ENCODE measurements around the gene TRMT112. TPM values are rescaled to one million over a fixed set of nuclear protein-coding genes. Genes with fewer than 3 reads are reported as not detected.
"Not testable (repeated sequence)": the region's sequence is repeated elsewhere in the genome, so short reads cannot be mapped to it uniquely, and the experiment has no call there.

Gene TRMT112
- total RNA-seq, 2 donors from 2014 or later, result 170 to 223 TPM

GRCh38 chr11:64313491-64314145 is 3.7 kb downstream of the TRMT112 start:
- Histone ChIP-seq H3K9me3 (no peaks in the 10 kb centered on the region), H3K4me1 (peaks cover 12% of the 10 kb centered on the region), H3K4me3 (no peak overlapping the region), H3K27ac (peak overlapping the region in 2 of 4 donors; percentile 8 to 43), H3K36me3 (replicated peaks in 1 of 2; ENCODE audit: insufficient read depth in 1 of 2, low read depth in 2 of 2) (peaks cover 0 to 3% of the 10 kb centered on the region in 2 donors), H3K27me3 (no peaks in the 10 kb centered on the region)
- WGBS, 2 donors, result 88 to 91% methylated on average over 10 to 13 of the region's 18 CpGs
- DNase-seq (no peak), ATAC-seq (no peak)
- intact Hi-C loops (cut with DNase I), result no loop called here
- TF ChIP-seq CTCF (IDR thresholded peaks at IDR 0.05) (no peak), POLR2A (IDR thresholded peaks at IDR 0.05) (no peak)

- no peak for DNase-seq
- Histone ChIP-seq H3K36me3 (replicated peaks in 1 of 2; ENCODE audit: insufficient read depth in 1 of 2, low read depth in 2 of 2) (peaks cover 0 to 3% of the 10 kb centered on the region in 2 donors), H3K9me3 (no peaks in the 10 kb centered on the region), H3K4me3 (no peak overlapping the region), H3K27ac (peak overlapping the region in 1 of 4 donors; percentile 10), H3K4me1 (peaks cover 12% of the 10 kb centered on the region), H3K27me3 (no peaks in the 10 kb centered on the region)
- intact Hi-C loops (cut with DNase I), result no loop called here
- ATAC-seq, result no peak
- TF ChIP-seq POLR2A (IDR thresholded peaks at IDR 0.05) (no peak), CTCF (IDR thresholded peaks at IDR 0.05) (no peak)
- WGBS, 2 donors, result 91 to 92% methylated on average over 10 of the region's 10 CpGs
These were observed 4.4 kb downstream of the TRMT112 start for GRCh38 chr11:64312947-64313346.

GRCh38 chr11:64307795-64308194 is 9.6 kb downstream of the TRMT112 start:
- not testable (repeated sequence) for H3K27ac ChIP-seq, DNase-seq

GRCh38 chr11:64306876-64307622 is 10.3 kb downstream of the TRMT112 start:
- peak; percentile 58 to 78 (median 73) for DNase-seq
- Histone ChIP-seq H3K27me3 (no peaks in the 10 kb centered on the region), H3K4me3 (peak overlapping the region; percentile 40 to 58), H3K27ac (peak overlapping the region; percentile 86 to 97 (median 94)), H3K36me3 (replicated peaks in 1 of 2; ENCODE audit: insufficient read depth in 1 of 2, low read depth in 2 of 2) (no peaks in the 10 kb centered on the region), H3K4me1 (peaks cover 28% of the 10 kb centered on the region), H3K9me3 (no peaks in the 10 kb centered on the region)
- 22 to 57% methylated on average over 4 to 14 of the region's 15 CpGs for WGBS, 2 donors
- ATAC-seq, result no peak
- TF ChIP-seq POLR2A (IDR thresholded peaks at IDR 0.05), result no peak
- TF ChIP-seq CTCF (IDR thresholded peaks at IDR 0.05), result no peak
- intact Hi-C loops (cut with DNase I), result no loop called here

More at GRCh38 chr11:64307795-64308194, 9.6 kb downstream of the TRMT112 start:
- ATAC-seq; H3K27me3 ChIP-seq; H3K9me3 ChIP-seq; H3K4me3 ChIP-seq; H3K36me3 ChIP-seq (replicated peaks in 1 of 2; ENCODE audit: insufficient read depth in 1 of 2, low read depth in 2 of 2); intact Hi-C loops (cut with DNase I): not testable (repeated sequence)
- peaks cover 28% of the 10 kb centered on the region for H3K4me1 ChIP-seq
- WGBS, 2 donors, result 86 to 95% methylated on average over 5 of the region's 5 CpGs

GRCh38 chr11:64306563-64306875 is 10.8 kb downstream of the TRMT112 start:
- TF ChIP-seq POLR2A (IDR thresholded peaks at IDR 0.05), result peak in 1 of 3 donors; percentile 1
- TF ChIP-seq CTCF (IDR thresholded peaks at IDR 0.05), result no peak
- Histone ChIP-seq H3K4me1 (peaks cover 28% of the 10 kb centered on the region), H3K27me3 (no peaks in the 10 kb centered on the region), H3K27ac (peak overlapping the region; percentile 86 to 97 (median 94)), H3K9me3 (no peaks in the 10 kb centered on the region), H3K36me3 (replicated peaks in 1 of 2; ENCODE audit: insufficient read depth in 1 of 2, low read depth in 2 of 2) (no peaks in the 10 kb centered on the region), H3K4me3 (peak overlapping the region; percentile 40 to 58)
- intact Hi-C loops (cut with DNase I), result no loop called here
- DNase-seq, result no peak
- no peak for ATAC-seq
- WGBS, 2 donors, result 8 to 31% methylated on average over 5 to 9 of the region's 9 CpGs

Measured in body of pancreas (tissue), 4 donors.